GM19438 (cell line): ENCODE results near the gene AJUBA.
"Not testable (repeated sequence)": the region's sequence is repeated elsewhere in the genome, so short reads cannot be mapped to it uniquely, and the experiment has no call there.

ENCODE experiments used
- ATAC-seq: cut with Tn5 transposase; IDR thresholded peaks from one replicate; pipeline ENCODE4 v1.9.1; 2021; ENCODE audit warnings: low read depth; ENCODE audit not compliant: unreplicated experiment

Gene AJUBA

GRCh38 chr14:22955702-22956569 is 26.4 kb downstream of the AJUBA start:
- ATAC-seq, result no peak

DNA sequence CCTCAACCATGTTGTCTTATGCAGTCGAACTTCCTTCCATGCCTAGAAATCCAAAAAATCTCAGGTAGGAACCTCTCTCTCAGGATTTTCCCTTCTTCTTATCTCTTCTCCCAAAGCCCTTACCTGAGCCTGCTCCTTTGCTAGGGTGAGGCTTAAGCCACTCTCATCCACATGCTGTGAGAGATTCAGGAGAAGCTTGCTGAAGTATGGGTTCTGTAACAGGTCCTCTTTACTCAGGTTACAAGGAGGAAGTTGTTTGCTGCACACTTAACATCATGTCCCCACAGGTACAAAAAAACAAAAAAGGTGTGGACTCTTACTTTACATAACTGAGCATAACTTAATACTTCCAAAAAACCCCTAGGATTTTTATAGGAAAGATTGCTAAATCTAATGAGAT is 29.9 kb downstream of the AJUBA start:
- ATAC-seq, result no peak

DNA sequence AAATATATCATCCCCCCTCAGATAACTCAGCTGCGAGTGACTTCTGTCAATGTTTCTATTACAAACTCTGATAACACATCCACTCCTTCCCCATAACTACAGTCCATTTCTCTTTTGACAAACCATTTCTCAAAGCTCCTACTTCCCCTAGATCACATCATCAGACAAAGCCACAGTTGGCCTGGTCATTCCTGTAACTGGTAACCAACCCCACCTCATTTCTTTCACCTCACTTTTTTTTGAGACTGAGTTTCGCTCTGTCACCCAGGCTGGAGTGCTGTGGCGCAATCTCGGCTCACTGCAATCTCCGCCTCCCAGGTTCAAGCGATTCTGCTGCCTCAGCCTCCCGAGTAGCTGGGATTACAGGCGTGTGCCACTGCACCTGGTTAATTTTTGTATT is 30.6 kb downstream of the AJUBA start:
- ATAC-seq, result not testable (repeated sequence)

- ATAC-seq, result no peak
Measured at GRCh38 chr14:22945642-22946041, 36.7 kb downstream of the AJUBA start.

DNA sequence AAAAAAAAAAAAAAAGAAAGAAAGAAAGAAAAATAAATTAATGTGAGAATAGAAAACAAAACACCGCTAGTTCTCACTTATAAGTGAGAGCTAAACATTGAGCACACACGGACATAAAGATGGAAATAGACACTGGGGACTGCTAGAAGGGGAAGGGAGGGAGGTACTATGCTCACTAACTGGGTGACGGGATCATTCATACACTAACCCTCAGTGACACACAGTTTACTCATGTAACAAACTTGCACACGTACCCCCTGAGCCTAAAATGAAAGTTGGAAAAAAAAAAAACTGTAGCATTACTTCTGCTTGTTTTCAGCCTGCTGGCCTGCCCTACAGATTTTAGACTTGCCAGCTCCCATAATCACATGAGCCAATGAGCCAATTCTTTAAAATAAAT is 42.7 kb downstream of the AJUBA start:
- ATAC-seq, result no peak

GRCh38 chr14:22935156-22935555 is 47.2 kb downstream of the AJUBA start:
- ATAC-seq, result no peak

DNA sequence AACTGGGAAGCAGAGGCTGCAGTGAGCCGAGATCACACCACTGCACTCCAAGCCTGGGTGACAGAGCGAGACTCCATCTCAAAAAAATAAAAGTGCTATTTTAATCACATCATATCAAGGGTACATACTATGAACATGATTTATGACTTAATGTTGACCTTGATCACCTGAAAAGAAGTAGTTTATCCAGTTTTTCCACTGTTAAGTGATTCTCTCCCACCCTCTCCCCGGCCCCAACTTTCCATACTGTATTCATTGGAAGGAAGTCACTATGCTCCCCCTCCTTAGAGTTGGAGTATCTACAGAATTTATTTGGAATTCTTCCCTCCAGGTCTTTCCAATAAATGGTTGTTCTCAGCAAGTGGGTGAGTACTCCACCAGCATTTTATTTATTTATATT is 50.2 kb downstream of the AJUBA start:
- no peak for ATAC-seq

- no peak for ATAC-seq
Measured at GRCh38 chr14:22929961-22930364, 52.4 kb downstream of the AJUBA start.

DNA sequence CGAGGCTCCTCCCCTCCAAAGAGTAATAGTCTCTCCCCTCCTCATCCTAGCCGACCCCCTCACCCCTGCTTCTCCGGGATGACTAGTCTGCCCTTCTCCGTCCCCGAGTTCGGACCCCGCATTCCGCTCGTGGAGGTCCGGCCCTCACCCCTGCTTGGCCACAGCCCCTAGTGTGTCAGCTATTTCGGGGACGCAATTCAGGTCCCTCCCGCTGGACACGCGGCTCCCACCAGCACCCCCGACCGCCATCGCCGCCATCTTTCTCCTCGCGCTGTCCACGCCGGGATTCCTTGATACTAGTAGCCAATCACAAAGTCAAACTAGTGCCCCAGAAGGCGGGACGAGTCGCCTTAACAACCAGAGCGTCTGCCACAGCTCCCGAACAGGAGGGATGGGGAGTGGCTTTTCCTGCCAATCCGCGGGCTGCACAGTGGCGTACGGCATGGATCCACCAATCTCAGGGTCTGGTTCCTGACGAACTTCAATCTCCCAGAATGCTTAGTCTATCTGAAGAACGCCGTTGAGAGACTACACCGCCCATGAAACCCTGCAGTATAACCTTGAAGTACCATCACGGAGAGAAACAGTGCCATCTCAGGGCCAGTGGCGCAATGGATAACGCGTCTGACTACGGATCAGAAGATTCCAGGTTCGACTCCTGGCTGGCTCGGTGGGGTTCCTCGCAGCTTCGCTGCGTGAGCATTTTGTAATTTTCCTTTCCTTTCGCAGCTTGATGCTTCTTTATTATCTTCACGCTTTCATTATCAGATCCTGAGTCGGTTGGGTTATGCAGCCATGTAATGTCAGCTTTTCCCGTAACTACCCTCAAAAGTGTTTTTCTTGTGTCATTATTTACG is 53.0 kb downstream of the AJUBA start, which contains the start of gene PRMT5:
Gene PRMT5, minus strand, starts transcription at position 273 of the 857 bp plus-strand sequence. Its CDS starts 15 bp downstream, at position 258.
- peak; percentile 92 for ATAC-seq

- no peak for ATAC-seq
Measured at GRCh38 chr14:22928237-22929103, 53.9 kb downstream of the AJUBA start.

- ATAC-seq, result no peak
Measured at GRCh38 chr14:22926316-22926715, 56.0 kb downstream of the AJUBA start.

- ATAC-seq, result no peak
Measured at GRCh38 chr14:22925513-22925912, 56.8 kb downstream of the AJUBA start.

- ATAC-seq, result no peak
Measured at GRCh38 chr14:22923746-22924145, 58.6 kb downstream of the AJUBA start.

GRCh38 chr14:22922294-22922693 is 60.1 kb downstream of the AJUBA start:
- no peak for ATAC-seq
